ELR (cell line): ENCODE measurements around the gene TMCC3.
"Not testable (repeated sequence)": the region's sequence is repeated elsewhere in the genome, so short reads cannot be mapped to it uniquely, and the experiment has no call there.

Source experiments
- DNase-seq: peaks from one replicate; pipeline ENCODE4 v3.0.0-alpha.2; 2015; ENCODE audit warnings: low read depth

The TMCC3 gene

DNA sequence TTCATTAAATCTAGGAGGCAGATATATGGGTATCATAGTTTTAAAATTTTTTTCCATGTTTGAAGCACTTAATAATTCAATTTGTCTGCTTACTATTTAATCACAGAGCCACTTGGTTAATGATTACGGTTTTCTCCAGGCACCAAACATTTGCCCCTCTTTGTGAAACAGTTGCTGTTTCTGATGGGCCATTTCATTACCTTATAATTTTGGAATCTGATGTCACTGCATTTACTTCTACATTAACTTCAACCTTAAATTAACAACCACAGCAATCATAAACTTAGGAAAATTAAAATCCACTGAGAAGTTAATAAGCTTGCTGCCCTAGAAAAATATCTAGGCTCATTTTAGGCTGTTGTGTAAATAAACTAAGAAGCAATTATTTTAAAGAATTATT lies 17.0 kb downstream of the TMCC3 start:
- no peak for DNase-seq

GRCh38 chr12:94631058-94631457 lies 19.3 kb downstream of the TMCC3 start:
- DNase-seq = no peak

GRCh38 chr12:94628819-94629472 lies 21.4 kb downstream of the TMCC3 start:
- no peak for DNase-seq

DNA sequence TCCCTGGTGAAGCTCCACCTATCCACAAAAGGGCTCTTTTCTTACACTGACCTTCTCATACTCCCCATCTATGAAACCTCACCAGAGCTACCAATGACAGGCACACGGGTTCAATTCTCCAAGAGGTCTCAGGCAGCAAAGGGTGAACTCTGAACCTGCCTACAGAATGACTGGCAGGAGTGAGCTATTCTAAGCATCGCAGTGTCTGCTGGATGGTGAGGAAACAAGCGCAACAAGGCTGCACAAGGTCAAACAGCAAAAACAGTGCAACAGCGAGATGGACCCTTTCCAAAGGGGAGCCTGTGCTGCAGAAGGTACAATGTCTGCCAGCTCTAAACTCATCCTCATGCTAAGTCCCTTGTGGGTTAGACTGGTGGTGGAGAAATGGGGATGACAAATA lies 22.0 kb downstream of the TMCC3 start:
- no peak for DNase-seq

- no peak for DNase-seq
Measured at GRCh38 chr12:94625531-94625930, 24.8 kb downstream of the TMCC3 start.

DNA sequence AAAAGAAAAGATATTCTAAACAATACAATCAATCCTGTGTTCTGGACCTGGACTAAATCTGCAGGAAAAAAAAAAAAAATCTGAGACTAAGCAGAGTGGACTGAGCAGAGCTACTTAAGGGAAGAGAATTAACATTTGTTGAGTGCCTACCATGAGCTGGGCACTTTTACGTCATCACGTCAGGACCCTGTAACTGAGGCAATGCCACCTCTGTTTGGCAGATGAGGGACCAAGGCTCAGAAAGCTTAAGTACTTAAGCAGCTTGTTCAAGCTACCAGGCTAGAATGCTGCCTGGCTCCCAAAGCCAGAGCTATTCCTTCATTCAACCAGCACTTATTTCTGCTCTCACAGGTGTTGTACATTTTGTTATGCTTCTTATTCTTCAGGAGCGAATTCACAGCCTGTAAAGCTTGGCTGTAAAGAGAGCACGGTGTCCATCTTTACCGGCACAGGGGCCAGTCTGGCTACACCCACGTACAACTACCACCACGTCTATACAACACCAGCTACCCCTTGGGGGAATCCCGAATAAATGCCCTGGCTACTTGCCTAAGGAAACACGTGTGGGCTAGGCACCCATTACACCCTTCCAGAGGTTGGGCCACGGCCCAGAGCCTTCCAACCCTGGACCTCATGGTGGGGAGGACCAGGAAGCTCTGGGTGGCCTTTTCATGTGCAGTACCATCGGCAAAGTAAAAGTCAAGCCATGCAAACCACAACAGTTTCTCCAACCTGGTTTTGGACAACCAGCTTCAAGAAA lies 27.0 kb downstream of the TMCC3 start:
- DNase-seq = no peak

DNA sequence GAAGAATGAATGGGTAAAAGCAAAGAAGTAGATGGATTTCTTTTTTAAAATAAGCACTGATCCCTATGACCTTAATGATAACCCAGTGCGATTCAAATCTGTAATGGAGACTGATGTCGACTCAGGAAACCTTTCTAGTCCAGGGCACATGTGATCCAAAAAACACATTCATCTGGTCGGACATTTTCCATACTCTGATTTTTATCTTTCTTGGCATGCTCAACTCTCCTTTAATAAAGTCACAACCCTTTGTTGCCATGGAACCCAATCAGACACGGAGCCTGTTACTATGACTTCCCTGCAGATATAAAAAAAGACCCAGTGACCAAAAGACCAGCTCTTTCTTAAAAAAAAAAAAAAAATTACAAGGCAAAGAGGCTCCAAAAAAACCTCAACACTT lies 27.9 kb downstream of the TMCC3 start:
- DNase-seq = peak; percentile 56

DNA sequence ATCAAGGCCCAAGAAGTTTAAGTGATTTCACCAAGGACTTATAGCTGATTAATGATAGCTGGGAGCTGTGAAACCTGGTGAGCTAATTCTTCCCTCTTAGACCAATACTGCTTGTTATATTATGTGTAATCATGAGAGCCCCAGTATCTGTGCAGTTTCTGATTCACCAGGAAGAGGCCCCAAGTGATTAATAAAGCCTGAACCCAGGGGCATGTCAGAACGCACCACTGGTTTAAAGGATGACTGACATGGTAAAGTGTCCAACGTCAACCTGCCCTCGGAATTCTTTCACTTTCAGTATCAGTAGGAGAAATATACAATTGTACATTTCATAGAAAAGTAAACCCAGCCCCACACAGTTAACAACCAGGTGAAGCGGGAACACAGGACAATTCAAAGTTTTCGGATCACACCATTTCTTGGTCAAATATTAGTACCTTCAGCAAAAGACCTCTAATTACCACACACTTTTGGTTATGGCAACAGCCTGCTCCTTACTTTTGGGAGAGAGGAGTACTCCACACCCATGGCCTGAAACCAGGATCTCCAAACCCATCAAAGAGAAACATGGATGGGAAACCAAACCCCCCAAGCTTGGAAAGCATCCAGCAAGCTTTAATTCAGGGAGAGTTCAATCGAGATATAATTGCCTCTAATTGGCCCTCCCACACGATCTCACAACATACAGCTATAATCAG lies 28.5 kb downstream of the TMCC3 start:
- DNase-seq = peak; percentile 94

- no peak for DNase-seq
Measured at GRCh38 chr12:94620621-94621020, 29.7 kb downstream of the TMCC3 start.

DNA sequence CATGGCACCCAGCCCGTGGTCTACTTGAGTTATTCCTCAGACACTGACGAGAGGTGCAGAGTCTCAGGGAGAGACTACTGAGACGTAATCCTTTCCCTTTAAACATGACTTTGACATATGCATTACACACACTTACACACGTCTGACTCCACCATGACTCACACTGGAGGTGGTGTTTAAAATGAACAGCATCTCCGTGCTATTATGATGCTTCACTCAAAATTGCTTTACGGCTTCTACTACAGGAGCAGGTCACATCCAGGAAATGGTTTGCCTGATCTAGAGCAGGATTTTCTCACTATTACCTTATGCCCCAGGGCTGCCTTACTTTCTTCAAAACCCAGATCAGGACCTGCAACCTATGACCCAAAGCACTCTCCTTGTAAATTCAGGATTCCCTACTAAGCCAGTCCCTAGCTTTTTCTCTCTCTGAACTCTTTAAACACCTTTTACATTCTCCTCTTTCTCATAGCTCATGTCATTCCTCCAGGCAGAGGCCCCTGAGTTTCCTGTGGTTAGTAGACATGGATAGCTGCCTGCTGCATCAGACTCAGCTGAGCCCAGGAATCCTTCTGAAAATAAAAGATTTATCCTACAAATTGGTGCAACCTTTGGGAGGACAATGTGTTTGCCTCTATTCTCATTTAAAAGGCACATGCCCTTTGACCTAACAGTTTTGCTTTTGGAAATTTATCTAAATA lies 31.2 kb downstream of the TMCC3 start:
- peak; percentile 99 for DNase-seq

DNA sequence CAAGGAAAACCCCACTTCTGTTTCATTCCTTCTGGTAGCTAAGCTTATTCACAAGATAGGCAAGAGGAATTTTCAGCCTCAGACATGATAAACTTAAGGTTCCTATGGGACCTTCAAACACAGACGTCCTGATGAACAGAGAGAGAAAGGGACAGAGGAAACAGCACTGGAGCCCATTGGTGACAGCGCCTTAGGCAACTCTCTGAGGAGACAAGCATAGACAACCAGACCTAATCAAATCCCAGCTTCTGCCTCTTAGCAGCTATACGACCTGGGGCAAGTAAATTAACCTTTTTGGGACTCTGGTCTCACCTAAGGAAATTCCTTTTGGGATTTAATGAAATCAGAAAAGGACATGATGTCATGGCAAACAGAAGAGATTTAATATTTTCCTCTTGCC lies 33.3 kb downstream of the TMCC3 start:
- no peak for DNase-seq

GRCh38 chr12:94616203-94616729 lies 34.1 kb downstream of the TMCC3 start:
- peak; percentile 82 for DNase-seq

- DNase-seq = peak; percentile 89
Measured at GRCh38 chr12:94615260-94616181, 34.8 kb downstream of the TMCC3 start.

DNA sequence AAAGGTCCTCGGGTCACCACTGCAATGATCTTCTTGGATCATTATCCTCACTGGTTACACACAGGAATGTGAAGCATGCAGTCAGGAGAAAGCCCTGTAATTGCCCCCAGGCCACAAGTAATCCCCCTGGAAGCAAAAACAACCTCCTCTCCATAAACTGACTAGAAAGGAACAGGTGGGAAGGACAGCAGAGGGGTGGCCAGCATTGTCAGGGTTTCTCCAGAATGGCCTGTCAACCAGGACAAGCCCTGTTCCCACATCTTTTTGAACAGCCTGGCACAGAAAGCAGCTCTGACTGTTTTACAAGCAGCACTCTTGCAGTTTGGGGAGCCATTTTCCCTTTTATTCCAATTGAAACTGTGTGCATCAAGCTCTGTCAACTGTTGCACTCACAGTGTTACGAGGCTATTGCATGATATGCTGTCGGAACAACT lies 36.1 kb downstream of the TMCC3 start:
- DNase-seq = peak; percentile 76

DNA sequence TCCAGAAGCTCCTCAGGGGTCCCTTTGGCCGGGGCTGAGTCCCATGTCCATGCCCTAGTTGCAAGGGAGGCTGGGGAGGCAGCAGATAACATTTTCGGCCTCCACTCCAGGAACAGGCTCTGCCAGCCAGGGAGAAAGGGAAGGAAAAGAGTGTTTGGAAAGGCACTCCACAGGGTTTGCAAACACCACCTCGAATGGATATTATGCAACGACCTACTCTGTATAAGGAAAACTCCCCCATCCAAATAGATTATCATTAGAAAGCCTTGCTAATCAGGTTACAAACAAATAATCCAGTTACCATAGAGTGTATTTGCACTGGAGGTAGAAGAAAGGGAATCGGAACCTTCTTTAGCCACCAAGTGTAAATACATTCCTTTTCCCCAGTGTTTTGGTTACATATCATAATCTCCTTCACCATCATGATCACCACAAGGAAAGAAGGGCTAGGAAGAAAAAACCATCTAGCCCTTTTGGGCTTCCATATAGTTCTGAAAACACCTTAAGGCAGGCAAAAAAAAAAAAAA lies 40.4 kb downstream of the TMCC3 start:
- no peak for DNase-seq

DNA sequence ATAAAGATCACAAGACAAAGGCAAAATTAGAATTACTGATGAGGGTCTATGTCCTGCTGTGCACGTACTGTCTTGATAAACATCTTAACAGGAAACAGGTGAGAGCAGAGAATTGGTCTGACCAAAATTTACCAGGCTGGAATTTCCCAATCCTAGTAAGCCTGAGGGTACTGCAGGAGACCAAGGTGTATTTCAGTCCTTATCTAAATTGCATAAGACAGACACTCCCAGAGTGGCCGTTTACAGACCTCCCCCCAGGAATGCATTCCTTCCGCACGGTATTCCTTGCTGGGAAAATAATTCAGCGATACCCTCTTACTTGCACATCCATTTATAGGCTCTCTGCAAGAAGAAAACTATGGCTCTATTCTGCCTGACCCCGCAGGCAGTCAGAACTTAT lies 43.5 kb downstream of the TMCC3 start:
- DNase-seq = not testable (repeated sequence)

DNA sequence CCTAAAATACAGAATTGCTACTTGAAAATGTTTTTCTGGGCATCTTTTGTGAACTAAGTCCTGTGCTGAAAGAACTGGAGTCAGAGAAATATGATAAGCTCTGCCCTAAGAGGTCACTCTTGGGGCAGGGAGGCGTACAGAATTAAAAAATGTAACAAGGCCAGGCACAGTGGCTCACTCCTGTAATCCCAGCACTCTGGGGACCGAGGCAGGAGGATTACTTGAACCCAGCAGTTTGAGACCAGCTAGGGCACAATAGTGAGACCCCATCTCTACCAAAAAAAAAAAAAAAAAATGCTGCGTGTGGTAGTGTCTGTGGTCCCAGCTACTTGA lies 46.0 kb downstream of the TMCC3 start:
- DNase-seq = no peak

DNA sequence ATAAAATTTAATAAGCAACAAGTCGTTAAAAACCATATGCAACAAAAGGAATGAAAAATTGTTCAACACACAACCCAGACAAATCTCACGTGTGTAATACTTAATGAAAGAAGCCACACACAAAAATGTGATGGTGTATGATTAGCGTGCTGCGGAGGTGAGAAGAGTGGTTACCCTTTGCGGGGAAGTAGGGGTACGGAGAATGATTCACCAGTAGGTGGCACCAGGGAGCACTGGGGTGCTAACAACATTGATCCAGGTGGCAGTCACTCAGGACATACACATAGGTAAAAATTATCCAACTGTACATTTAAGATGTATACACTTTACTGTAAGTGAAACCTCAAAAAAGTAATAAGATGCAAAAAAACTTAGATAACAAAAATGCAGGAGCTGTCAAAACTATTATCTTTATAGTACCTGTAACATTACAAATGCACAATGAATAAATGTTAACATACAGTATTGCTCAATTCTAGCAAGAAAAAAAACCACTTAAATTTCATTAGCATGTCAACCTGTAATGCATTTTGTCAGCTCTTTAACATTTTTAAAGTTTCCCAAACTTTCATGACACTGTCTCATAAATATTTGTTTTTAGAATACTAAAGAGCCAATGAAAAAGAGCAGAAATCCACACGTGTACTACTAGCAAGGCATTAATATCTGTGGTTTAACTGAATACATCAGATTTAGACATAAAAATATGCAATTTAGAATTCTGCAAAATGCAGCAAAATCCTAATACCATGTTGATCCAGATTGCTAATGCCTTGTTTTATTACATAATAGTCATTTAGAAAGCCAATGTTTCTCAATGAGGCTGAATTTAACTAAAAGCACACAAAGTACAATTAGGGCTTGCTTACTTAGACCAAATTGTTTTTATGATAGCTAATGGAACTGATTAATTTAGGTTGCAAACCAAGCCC lies 46.7 kb downstream of the TMCC3 start:
- DNase-seq = peak; percentile 30

GRCh38 chr12:94602024-94602423 lies 48.3 kb downstream of the TMCC3 start:
- no peak for DNase-seq

- DNase-seq = peak; percentile 30
Measured at GRCh38 chr12:94601307-94601706, 49.0 kb downstream of the TMCC3 start.
